Breast epithelium (tissue), 4 donors: Measurements from ENCODE around the gene CDC42SE2. TPM values are rescaled to one million over a fixed set of nuclear protein-coding genes. Genes with fewer than 3 reads are reported as not detected.

Experiments used
- DNase-seq, 2 donors: peaks; one replicate each; pipeline ENCODE4 v3.0.0-alpha.2; 2019; ENCODE audit warnings: low spot score in 2 of 2
- H3K27ac ChIP-seq, 2 donors: fragments of 200-600 bp; sonication (generic) in 1 of 2; one replicate each; pipeline ENCODE4 v1.5.1; 2016 to 2019; ENCODE audit warnings: mild to moderate bottlenecking in 1 of 2
- H3K27me3 ChIP-seq, 2 donors: fragments of 200-600 bp; sonication (generic) in 1 of 2; one replicate each; pipeline versions ENCODE4 v1.5.1 to v1.6.0; 2017 to 2019; ENCODE audit warnings: control low read depth in 1 of 2, mild to moderate bottlenecking in 1 of 2
- H3K36me3 ChIP-seq: fragments of 200-600 bp; one replicate; pipeline ENCODE4 v1.5.1; 2019
- H3K4me1 ChIP-seq, 2 donors: fragments of 200-600 bp; sonication (generic); one replicate each; pipeline ENCODE4 v1.5.1; 2016 to 2019; ENCODE audit warnings: control low read depth in 1 of 2
- H3K4me3 ChIP-seq, 3 donors: fragments of 200-600 bp; sonication (generic); 1 replicate in 2 of 3; 2 replicates in 1 of 3; pipeline ENCODE4 v1.5.1; 2016 to 2019; ENCODE audit warnings: mild to moderate bottlenecking in 3 of 3, moderate library complexity in 2 of 3
- H3K9me3 ChIP-seq, 2 donors: fragments of 200-600 bp; sonication (generic) in 1 of 2; one replicate each; pipeline ENCODE4 v1.5.1; 2016 to 2019; ENCODE audit warnings: control low read depth in 1 of 2
- POLR2A ChIP-seq: fragments of 450-650 bp; IDR thresholded peaks from one replicate; pipeline ENCODE4 v1.6.1; 2016; ENCODE audit warnings: antibody characterized with exemption, mild to moderate bottlenecking, moderate library complexity
- POLR2AphosphoS5 ChIP-seq, 3 donors: sonication (generic); formaldehyde crosslinking; IDR thresholded peaks; one replicate each; pipeline ENCODE4 v1.6.1; 2017; ENCODE audit warnings: antibody characterized with exemption in 3 of 3
- intact Hi-C: fragments of 100-400 bp; cut with DNase I; formaldehyde crosslinking; loops from one replicate; pipeline ENCODE4 v1.15.1; 2023; ENCODE audit warnings: low total_unique reads
- total RNA-seq, 3 donors: library from RNA; depleted of rRNA; stranded (reverse); fragments of >200 nt; gene quantifications; one replicate each; pipeline ENCODE4 v1.1.0, GENCODE V29; 2016
- TF ChIP-seq, protein P1 (sequence below), 3 donors: fragments of 450-650 bp; IDR thresholded peaks; one replicate each; pipeline ENCODE4 v1.5.1; 2016 to 2017; ENCODE audit warnings: antibody characterized with exemption in 3 of 3, mild to moderate bottlenecking in 3 of 3, moderate library complexity in 3 of 3

Gene CDC42SE2
- total RNA-seq, 3 donors from 2014 or later = 39.4 to 82.8 (median 41.0) TPM

DNA sequence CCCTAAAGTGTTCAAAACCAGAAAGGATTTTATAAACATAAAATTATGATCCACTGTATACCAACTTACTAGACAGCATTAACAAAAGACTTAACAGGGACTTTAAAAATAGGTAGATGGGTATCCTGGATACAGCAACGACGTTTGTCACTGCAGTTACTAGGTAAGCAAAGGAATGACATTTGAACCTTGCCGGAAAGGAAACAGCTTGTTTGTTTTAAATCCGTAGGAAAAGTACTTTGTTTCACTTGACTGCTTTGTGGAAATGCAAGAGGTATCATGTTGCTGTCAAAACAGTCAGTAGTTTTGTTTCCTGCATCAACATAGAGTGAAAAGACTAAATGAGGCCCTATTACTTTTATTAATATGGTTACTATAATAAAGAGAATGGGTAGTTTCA is 122.9 kb downstream of the CDC42SE2 start:
- TF ChIP-seq POLR2AphosphoS5 (IDR thresholded peaks at IDR 0.05) (no peak), POLR2A (no peak)
- TF ChIP-seq, protein P1, sequence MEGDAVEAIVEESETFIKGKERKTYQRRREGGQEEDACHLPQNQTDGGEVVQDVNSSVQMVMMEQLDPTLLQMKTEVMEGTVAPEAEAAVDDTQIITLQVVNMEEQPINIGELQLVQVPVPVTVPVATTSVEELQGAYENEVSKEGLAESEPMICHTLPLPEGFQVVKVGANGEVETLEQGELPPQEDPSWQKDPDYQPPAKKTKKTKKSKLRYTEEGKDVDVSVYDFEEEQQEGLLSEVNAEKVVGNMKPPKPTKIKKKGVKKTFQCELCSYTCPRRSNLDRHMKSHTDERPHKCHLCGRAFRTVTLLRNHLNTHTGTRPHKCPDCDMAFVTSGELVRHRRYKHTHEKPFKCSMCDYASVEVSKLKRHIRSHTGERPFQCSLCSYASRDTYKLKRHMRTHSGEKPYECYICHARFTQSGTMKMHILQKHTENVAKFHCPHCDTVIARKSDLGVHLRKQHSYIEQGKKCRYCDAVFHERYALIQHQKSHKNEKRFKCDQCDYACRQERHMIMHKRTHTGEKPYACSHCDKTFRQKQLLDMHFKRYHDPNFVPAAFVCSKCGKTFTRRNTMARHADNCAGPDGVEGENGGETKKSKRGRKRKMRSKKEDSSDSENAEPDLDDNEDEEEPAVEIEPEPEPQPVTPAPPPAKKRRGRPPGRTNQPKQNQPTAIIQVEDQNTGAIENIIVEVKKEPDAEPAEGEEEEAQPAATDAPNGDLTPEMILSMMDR (IDR thresholded peaks at IDR 0.05) = no peak
- intact Hi-C loops = no loop called here
- Histone ChIP-seq H3K4me3 (no peak overlapping the region), H3K27me3 (no peaks in the 10 kb centered on the region), H3K9me3 (no peaks in the 10 kb centered on the region), H3K27ac (peak overlapping the region in 1 of 2 donors; percentile 57), H3K4me1 (no peaks in the 10 kb centered on the region), H3K36me3 (no peaks in the 10 kb centered on the region)
- no peak for DNase-seq

DNA sequence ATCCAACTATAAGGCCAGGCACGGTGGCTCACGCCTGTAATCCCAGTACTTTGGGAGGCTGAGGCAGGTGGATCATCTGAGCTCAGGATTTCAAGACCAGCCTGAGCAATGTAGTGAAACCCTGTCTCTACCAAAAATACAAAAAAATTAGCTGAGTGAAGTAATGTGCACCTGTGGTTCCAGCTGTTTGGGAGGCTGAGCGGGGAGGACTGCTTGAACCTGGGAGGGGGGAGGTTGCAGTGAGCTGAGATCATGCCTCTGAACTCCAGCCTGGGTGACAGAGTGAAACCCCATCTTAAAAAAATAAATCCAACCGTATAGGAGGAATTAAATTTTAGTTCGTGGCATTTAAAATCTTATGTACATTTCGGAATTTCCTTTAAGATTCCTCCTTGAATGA is 123.4 kb downstream of the CDC42SE2 start:
- Histone ChIP-seq H3K36me3 (no peaks in the 10 kb centered on the region), H3K9me3 (no peaks in the 10 kb centered on the region), H3K27me3 (no peaks in the 10 kb centered on the region), H3K27ac (peak overlapping the region in 1 of 2 donors; percentile 51), H3K4me3 (no peak overlapping the region), H3K4me1 (no peaks in the 10 kb centered on the region)
- DNase-seq = no peak
- intact Hi-C loops = no loop called here
- TF ChIP-seq POLR2AphosphoS5 (IDR thresholded peaks at IDR 0.05) (no peak), POLR2A (no peak)
- TF ChIP-seq, protein P1 (IDR thresholded peaks at IDR 0.05) = no peak

DNA sequence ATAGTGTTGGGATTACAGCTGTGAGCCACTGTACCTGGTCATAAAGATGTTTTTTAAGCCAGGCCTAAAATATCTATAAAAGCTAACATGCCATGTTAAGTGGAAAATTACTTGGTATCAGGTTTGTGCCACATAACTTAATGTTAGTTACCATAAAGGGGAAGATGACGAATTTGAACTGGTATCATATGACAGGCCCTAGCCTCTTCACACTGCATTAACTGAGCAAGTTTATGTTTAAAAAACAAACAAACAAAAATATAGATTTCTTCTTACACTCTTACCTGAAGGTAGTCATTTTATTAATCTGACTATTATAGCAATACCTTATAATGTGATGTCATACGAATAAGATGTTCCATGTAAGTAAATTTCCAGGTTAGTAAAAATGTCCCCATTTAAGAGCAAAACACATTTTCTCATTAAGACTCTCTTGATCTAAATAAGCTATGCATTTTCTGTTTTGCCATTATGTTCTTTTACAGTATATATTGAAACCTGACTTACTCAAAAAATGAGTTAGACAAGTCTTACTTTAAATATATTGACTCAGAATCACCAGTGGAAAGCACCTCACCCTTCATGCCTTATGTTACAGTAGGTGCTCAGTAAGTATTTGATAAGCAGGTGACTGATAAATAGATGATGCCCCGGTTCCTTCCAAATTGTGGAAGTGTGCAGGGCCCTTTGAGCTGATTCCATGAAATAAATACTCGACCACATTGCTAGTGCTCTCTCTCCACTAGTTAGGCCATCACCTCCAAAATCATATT is 125.4 kb downstream of the CDC42SE2 start:
- Histone ChIP-seq H3K36me3 (no peaks in the 10 kb centered on the region), H3K4me1 (no peaks in the 10 kb centered on the region), H3K27me3 (no peaks in the 10 kb centered on the region), H3K4me3 (no peak overlapping the region), H3K9me3 (no peaks in the 10 kb centered on the region), H3K27ac (no peak overlapping the region)
- intact Hi-C loops = no loop called here
- no peak for DNase-seq
- no peak for TF ChIP-seq POLR2AphosphoS5 (IDR thresholded peaks at IDR 0.05)
- TF ChIP-seq POLR2A = no peak
- TF ChIP-seq, protein P1 (IDR thresholded peaks at IDR 0.05) = no peak

DNA sequence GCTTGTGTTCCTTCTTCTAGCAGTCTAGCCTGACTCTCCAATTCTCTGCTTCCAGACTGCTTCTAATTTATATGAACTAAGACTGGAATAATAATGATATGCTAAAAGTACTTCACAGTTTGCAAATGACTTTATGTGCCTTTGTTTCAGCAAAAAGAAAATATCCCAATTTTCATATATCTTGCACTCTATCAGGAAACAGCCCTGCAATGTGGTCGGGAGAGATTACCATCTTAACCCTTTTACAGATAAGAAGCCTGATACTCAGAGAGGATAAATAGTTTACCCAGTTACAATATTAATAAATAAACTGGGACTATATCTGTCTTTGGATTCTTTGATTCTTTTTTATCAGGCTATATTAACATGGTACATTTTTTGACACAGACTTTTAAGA is 126.0 kb downstream of the CDC42SE2 start:
- Histone ChIP-seq H3K27me3 (no peaks in the 10 kb centered on the region), H3K4me3 (no peak overlapping the region), H3K9me3 (no peaks in the 10 kb centered on the region), H3K4me1 (no peaks in the 10 kb centered on the region), H3K36me3 (no peaks in the 10 kb centered on the region), H3K27ac (no peak overlapping the region)
- no peak for DNase-seq
- TF ChIP-seq, protein P1 (IDR thresholded peaks at IDR 0.05) = no peak
- TF ChIP-seq POLR2AphosphoS5 (IDR thresholded peaks at IDR 0.05) (no peak), POLR2A (no peak)
- intact Hi-C loops = no loop called here

DNA sequence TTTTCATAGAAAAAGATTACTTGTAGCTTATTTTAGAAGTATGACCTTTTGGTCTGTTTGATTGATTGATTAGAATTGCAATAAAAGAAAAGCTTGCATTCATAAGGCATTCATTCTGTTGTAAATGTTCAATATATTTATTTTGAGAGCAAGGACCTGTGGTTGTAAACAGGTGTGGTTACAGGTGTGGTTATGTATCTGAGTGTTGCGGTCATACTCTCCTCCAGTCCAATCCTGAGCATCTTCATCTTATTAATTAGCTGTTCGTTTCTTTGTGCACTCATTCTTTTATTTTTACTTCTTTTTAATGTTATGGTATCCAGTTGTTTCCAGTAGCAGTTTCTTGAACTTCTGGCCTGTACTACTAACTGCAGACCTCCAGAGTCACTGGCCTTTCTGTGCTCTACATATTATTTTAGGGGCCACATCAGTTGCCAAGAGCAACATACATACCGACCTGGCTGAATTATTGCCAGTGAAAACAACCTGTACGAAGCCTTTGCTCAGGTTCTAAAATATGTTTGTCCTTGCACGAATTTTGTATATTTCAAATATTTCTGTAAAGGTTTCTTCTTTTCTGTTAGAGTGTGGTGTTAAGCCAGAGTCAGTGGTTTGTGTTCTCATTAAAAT is 128.7 kb downstream of the CDC42SE2 start:
- intact Hi-C loops = no loop called here
- no peaks in the 10 kb centered on the region for H3K27me3 ChIP-seq
- H3K4me1 ChIP-seq = no peaks in the 10 kb centered on the region
- TF ChIP-seq POLR2AphosphoS5 (IDR thresholded peaks at IDR 0.05) (no peak), POLR2A (no peak)
- TF ChIP-seq, protein P1 (IDR thresholded peaks at IDR 0.05) = no peak
- H3K4me3 ChIP-seq = no peak overlapping the region
- no peak overlapping the region for H3K27ac ChIP-seq
- no peaks in the 10 kb centered on the region for H3K9me3 ChIP-seq
- no peak for DNase-seq
- H3K36me3 ChIP-seq = no peaks in the 10 kb centered on the region
